ENCODE results near the gene RPGRIP1.

DNA sequence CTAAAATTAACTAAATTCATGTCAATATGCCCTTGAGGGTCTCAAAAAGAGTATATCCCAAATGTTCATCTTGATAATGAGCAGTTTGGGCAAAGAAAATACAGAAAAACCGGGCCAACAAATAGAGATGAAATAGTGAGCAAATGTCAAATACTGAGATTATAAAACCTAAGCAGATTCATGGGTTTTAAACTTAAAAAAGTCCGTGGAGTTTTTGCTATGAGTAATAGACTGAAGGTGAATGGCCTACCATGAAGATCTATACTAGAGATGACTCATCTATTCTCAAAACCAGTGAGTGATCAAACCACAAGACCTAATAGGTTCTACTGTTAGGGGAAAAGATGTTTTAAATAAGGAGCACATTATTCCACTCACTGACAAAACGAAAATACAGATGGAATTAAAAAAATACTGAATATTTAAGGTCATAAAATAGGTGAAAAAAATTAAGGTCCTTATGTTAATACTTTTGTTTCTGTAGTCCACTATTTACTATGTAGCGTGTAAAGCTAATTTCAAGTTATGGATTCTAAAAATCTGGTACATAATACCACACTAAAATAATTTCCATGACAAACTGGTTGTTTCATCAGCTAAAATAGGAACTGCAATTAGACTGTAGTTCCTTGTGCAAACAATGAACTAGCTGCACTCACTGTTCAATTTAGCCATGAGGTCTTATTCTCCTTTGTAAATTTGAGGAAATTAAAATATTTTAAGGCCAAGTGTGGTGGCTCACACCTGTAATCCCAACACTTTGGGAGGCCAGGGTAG lies 15.7 kb upstream of the RPGRIP1 start:
- TF ChIP-seq POLR2A (IDR thresholded peaks at IDR 0.05; ENCODE audit: low read length): no peak
- TF ChIP-seq GATA1 (IDR thresholded peaks at IDR 0.05; ENCODE audit: low read depth, low read length): no peak

Data from erythroblast (primary cell).